GM18868 (cell line): ENCODE data around the gene KLK15.
"Not testable (repeated sequence)": the region's sequence is repeated elsewhere in the genome, so short reads cannot be mapped to it uniquely, and the experiment has no call there.

Experiments
- ATAC-seq: cut with Tn5 transposase; IDR thresholded peaks from one replicate; pipeline ENCODE4 v1.9.1; 2021; ENCODE audit warnings: mild to moderate bottlenecking, moderate library complexity; ENCODE audit not compliant: unreplicated experiment

Gene KLK15

DNA sequence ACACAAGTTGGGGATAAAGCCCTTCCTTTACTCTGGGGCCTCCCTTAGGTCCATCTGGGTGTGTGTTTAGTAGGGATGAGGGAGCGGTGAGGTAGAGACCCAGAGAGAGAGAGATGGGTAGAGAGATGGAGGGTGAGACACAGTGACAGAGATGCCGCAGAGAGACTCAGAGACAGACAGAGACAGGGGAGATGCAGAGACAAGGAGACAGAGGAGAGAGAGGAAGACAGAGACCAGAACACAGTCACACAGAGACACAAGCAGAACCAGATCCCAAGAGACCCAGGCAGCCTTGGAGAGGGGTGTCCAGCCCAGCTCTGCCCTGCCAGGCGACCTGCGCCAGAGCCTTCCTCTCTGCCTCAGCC, 12.1 kb downstream of the KLK15 start:
- ATAC-seq: no peak

DNA sequence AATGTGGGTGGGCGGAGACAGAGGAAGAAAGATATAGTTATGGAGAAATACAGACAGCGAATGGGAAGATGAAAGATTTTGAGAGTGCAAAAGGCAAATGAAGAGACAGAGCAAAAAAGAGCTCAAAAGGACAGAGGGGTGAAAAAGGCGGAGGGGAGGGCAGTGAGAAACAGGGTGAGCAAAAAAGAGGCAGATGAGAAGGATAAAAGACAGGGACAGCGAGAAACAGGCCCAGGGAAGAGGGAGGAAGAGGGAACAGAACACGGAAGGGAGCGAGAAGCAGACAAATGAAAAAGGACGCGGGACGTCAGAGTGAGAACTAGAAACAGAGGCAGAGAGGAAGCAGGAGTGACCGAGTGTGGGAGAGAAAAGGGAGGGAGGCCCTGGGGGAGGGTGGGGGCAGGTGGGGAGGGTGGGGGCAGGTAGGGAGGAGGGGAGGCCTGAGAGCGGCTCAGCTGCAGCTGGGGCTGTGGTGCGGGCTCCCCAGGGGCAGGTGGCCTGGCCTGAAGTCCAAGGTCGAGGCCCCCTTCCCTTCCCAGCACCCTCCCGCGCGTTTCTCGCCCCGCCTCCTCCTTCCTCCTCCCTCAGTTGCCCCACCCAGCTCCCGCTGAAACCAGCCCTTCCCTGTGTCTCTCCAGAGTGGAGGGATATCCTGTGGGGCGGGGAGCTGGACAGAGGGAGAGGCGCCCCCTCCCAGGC, 12.7 kb downstream of the KLK15 start:
- ATAC-seq: no peak

DNA sequence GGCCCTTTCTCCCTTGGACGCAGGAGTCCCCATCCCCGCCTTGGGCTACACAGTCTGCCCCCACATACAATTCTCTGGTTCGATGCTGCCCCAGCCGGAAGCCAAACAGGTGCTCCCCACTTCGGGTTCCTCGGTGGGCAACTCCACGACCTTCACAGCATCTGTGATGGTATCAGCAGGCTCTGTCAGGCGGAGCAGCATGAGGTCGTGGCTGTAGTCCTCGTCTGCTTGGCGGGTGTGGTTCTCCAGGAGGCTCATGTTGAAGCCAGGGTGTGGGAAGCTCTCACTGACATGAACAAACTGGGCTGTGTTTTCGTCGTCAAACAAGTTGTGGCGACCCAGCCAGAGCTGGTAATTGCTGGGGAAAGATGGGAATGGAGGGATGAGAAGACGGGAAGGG, 13.3 kb downstream of the KLK15 start:
- ATAC-seq: no peak

DNA sequence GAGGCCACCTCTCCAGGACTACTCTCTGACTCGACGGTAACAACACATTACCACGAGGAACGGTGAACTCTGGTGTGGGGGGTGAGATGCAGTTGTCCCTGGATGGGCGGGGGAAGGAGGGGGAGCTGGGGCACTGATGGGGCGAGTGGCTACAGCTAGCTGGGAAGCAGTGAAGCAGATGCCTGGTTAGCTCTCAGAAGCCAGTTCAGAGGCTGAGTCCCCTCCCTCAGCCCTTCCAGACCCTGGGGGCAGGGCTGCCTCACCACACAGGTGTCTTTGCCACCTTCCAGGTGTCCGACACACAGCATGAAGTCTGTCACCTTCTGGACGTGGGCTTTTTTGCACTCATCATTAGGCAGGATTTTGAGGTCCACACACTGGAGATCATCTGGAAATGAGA, 13.7 kb downstream of the KLK15 start:
- ATAC-seq: no peak

DNA sequence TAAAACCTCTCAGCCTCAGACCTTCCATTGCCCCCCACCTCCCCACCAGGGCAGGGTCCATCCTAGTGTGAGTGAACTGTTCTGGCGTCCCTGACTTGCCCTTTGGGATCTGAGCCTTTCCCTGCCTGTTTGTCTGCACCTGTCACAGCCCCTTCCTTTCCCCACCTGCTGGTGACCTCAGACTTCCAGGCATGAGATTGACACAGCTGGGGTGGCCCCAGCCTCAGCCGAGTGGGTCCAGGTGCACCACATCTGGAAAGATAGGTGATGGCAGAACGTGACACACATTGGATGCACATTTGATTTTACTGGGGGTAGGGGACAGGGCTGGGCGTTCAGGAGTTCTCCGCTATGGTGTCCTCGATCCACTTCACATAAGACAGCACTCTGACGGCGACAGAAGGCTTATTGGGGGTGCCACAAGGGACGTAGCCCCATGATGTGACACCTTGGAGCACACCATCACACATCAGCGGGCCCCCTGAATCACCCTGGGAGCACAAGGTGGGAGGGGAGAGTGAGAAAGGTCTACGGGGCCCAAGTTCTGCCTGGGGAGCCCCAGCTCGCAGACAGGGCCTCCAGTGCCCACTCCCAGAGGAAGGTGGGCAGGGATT, 14.4 kb downstream of the KLK15 start:
- ATAC-seq: no peak

DNA sequence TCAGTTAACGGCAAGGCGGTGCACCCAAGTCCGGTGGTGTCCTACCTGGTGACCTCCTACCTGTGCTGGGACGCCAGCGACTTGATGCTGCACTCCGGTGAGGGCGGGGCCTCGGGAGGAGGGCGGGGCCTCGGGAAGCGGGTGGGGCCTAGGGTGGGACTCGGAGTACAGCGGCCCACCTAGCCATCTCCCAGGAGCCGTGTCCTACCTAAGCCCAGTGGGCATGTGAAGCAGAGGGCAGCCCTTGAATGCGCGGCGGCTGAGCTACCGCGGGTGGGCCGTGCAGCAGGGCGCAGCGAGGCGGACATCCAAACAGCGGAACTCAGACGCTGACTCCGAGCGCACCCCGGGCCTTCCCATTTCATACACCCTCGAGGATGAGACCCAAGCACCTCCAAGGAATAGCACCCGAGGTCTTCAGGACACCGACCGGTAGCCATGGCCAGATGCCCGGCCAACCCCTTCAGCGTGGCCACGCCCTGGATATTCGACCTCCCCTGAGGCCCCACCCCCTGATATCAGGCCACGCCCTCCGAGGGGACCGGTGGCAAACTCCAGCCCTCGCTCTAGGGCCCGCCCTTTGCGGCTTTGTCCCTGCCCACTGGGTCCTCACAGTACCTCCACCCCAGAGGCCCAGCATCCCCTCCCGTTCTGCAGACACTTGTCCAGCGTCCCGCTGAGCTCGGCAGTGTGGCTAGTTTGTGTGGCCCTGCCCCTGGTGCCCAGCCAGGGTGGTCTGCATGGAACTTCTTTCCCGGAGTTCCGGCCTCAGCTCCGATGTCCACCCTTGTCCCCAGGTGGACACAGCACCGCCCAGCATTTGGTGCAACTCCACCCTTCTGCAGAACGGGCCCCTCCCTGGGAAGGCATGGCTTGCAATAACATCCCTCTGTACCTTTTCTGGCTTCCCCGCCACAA, 15.2 kb downstream of the KLK15 start:
- peak; percentile 57 for ATAC-seq

DNA sequence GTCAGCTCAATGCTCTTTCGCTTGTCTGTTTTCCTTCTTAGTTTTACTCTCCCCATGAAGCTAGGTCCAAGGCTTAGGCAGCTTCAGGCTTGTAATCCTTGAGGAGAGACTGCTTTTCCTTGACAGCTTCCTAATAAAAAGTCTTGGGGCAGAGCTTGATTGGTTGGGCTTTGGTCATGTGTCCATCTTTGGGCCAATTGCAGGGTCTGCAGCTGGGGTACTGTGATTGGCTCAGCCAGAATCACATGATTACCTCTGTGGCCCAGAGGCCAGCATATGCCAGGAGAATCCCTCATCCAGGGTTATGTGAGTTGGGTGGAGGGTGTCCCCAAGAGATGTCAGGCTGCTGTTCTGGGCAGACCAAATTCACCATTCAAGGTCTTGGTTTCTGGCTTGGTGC, 17.9 kb downstream of the KLK15 start:
- ATAC-seq: no peak

DNA sequence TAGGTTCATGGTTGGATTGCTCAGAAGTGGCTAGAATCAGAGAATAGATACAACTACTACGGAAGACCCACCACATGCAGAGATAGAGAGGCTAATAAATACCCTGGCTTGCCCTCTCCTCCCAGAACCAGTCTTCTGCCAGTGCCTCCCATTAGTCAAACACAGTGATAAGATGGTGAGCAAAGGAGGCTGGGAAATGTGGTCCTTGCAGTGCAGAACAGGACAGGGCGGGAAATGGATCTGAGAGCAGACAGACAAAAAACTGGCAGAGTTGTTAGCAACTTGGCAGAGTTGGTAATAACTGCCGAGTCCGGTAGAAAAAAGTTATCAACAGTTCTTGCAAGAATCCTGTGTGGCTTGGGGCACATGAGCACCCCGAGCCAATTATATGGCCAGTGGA, 18.5 kb downstream of the KLK15 start:
- ATAC-seq: no peak

DNA sequence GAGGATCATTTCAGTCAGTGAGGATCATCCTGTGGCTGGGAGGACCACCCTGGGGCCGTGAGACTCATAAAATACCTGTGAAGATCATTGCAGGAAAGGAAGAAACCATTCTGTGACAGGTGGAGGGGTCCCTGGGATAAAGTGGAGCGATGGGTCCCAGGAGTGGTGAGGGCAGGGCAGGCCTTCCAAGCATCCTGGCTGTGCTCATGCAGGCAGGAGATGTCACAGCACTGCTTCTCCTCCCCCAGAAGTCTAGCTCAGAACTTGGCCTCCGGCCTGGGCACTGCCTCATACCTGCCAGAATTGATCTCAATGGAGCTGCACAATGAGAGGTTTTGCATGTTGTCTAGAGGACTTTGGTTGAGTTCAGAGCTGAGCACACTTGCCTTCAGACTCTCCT, 20.9 kb downstream of the KLK15 start:
- no peak for ATAC-seq

DNA sequence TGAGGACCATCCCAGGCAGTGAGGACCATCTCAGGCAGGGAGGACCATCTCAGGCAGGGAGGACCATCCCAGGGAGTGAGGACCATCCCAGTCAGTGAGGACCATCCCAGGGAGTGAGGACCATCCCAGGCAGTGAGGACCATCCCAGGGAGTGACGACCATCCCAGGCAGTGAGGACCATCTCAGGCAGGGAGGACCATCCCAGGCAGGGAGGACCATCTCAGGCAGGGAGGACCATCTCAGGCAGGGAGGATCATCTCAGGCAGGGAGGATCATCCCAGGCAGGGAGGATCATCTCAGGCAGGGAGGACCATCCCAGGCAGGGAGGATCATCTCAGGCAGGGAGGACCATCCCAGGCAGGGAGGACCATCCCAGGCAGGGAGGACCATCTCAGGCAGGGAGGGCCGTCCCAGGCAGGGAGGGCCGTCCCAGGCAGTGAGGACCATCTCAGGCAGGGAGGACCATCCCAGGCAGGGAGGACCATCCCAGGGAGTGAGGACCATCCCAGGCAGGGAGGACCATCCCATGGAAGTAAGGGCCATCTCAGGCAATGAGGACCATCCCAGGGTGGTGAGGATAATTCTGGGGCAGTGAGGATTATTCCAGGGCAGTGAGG, 21.6 kb downstream of the KLK15 start:
- ATAC-seq: not testable (repeated sequence)

DNA sequence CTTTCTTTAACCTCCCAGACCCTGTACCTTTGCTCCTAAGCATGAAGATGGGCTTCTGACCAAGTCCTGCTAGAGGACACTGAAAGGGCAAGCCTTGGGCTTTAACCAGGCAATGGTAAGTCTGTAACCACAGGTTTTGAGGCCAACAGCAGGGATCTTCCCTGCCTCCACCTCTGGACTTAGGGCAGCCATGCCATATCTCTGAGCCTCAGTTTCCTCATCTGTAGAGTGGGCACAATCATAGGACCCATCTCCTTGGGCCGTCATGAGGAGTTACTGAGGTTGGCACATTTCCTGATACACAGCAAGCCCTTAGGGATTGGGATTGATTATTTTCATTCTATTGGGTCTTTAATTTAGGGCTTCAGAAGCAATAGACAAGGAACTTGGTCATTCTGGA, 24.5 kb downstream of the KLK15 start:
- no peak for ATAC-seq

DNA sequence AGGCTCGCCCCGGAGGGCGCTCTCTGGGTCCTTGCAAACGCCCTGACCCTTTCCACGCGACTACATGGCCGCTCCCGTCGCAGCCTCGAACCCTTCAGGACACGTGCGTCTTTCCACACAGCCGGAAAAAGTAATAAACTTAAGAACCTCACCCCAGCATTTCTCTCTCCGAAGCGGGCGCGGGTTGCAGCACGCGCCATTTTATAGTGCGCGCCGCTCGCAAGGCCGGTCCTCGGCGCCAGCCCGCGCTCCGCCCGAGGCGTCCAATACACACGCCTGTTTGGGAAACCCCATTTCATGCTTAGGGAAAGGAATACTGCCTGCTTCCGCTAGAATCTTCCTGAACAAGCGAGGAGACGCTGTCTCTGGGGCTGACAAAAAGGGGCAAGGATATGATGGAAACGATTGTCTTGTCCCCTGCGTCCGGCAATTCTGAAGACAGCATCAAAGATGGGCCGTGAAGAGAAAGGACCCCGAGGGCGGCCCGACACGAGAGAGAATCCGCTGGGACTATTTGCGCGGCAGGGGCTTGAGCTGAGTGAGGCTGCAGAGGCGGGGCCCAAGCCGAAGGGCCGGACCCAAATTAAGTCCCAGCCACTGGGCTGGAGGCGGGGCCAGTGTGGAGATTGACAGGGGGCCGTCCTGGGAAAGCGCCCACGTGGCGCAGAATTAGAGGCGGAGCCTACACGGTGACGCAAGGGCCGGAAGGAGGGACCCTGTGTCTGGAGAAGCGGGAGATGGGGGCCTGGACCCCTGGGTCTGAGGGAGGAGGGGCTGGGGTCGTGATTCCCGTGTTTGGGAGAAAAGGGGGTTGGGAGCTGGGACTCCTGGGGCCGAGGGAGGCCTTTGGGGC, 28.7 kb downstream of the KLK15 start:
- ATAC-seq: peak; percentile 92

DNA sequence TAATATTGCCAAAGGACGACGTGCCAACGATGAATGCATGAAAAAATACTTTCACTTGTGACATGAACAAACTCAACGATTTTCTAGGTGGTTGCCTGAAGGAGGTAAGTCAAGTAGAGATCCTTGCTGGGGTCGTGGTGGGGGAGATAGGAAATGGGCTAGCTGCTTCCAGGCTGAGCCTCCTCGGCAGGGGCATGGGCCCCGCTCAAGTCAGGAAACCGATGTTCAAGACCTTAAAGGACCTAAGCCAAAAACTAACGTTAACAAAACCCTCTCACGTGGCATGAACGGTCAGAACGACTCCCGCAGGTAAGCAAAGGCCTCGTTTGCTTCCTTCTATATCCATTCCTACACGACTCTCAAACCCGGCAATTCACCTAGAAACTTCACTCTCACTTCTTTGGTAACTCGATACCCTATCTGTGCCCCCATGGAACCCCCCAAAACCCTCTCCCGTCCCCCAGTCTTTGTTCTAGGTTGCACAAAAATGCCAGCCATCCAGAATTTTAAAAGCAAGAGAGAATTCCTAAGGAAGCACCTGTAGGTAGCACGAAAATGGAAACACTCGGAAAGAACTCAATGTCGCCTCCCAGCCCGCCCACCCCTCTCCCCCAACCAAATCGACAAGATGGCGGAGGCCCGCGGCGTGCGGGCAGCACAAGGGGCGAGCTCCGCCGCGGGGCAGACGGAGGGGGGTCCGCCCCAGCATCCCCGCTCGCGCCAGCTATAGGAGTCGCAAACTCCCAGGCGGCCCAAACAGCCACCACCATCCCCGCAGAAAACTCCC, 29.5 kb downstream of the KLK15 start:
- no peak for ATAC-seq

DNA sequence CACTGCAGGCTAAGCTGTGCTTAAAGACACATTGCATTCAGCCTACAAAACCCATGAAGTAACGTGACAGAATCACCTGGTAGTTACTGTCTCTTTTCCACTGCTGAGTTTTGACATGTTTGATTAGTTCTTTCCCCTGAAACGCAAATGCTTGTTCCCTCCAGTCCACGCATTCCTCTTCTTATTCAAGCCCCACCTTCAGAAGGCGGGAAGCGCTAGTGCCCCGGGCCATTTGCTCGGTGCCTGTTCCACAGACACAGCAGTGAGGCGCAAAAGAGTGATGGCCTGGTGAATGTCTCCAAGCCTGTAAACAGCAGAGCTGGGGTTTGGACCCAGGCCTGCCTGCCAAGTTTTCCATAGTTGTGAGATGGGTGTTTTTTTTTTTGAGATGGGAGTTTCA, 32.3 kb downstream of the KLK15 start:
- no peak for ATAC-seq

DNA sequence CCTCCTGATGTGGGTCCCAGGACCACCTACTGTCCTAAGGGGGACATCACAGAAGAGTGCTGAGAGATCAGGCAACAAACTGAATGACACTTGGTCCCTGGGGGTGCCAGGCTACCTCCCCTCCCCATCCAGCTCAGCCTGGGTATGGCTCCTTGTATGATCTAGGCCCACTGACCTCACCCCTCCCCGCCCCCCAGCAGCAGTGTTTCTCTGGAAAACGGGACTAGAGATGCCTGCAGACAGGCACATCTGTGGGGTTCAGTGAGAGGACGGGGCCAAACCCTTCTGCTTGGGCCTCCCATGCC, 33.9 kb downstream of the KLK15 start:
- ATAC-seq: no peak

DNA sequence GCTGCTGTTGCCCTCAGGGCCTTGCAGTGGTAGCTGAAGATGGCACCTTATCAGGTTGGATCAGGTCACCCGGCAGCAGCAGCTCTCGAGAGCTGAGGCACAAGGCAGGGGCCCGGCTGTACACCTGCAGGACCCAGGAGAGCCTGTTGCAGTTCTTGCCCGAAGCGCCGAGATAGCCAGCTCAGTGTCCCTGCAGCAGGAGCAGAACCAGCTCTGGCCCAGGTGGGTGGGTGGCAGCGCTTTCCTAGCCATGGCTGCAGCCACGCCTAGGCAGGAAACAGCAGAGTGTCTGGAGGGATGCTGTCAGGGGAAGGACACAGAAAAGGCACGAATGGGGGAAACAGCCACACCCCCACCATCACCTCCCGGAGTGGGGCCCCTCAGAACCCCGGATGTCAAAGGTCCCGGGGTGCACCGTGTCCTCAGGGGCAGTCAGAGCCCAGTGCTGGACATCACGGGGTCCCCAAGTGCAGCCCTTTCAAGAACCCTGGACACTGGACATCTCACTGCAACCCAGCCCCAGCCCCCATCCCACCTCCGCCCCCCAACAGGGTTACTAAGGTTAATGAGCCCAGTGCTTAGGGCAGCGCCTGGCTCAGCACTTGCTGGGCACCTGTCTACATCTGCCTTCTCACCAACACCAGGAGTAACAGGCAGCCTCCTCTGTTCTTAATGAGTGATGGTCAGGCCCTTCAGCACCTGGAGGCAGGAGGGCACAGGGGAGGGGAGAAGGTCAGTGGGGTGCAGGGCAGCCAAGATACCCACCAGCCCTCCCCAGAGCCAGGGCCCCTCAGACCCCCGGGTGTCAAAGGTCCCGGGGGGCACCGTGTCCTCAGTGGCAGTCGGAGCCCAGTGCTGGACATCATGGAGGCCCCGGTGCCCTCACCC, 34.5 kb downstream of the KLK15 start:
- no peak for ATAC-seq

DNA sequence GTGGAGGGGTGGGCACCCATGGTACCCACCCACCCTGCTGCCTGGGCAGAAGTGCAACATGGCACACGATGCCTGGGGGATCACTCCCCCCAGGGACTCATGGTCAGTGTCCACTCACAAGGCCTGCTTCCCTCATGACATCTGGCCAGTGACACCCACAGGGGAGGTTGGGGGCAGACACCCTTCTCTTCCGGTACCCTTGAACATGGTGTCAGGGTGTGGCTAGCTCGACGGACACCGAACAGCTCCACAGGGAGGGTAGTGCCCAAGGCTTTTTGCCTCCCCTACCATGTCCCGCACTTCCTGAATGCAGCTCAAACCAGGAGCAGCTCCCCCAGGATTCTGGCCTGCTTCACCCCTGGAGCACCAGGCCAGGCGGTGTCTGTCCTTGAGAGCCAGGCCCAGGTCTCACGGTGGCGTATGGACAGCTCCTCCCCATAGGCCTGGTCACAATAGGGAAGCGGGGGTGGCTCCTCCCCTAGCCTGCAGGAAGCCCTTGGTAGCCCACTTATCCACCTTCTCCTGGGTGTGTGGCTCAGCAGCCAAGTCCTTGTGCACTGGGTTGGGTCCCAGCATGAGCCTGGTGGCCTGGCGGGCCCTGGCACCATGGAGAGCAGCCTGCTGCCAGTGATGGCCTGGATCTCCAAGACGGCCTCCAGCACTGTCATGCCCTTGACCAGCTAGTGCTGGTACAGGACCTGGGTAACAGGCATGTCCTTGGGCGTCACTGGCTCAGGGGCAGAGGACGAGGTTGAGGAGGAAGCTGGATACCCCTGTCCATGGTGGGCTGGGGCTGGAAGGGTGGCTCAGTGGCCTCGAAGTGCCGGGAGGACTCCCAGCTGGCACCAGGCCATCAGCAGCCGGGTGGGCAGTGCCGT, 35.4 kb downstream of the KLK15 start:
- ATAC-seq: no peak

DNA sequence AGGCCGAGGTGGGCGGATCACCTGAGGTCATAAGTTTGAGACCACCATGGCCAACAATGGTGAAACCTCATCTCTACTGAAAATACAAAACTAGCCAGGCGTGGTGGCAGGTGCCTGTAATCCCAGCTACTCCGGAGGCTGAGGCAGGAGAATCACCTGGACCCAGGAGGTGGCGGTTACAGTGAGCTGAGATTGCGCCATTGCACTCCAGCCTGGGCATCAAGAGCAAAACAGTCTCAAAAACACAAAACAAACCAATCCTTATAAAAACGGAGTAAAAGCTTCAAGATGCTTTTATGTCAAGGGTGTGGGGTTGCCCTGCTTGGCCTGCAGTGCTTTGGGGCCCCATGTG, 36.0 kb downstream of the KLK15 start:
- ATAC-seq: no peak
